GM12878 (cell line): ENCODE results near the gene FBXL15.

Experiments used
- BRCA1 ChIP-seq: IDR thresholded peaks from 2 replicates; pipeline ENCODE4 v1.6.1; 2011; ENCODE audit warnings: low read depth, low read length, improper control_type of control experiment
- CEBPB ChIP-seq, 2 experiments: fragments of 150-350 bp in 1 of 2; IDR thresholded peaks; 2 replicates each; pipeline ENCODE4 v1.6.1; 2012 to 2014; ENCODE audit warnings: low read depth in 2 of 2, low read length in 2 of 2, borderline replicate concordance in 1 of 2, inconsistent platforms in 1 of 2
- CHD2 ChIP-seq: IDR thresholded peaks from 2 replicates; pipeline ENCODE4 v1.6.1; 2011; ENCODE audit warnings: low read depth, low read length, improper control_type of control experiment, borderline replicate concordance
- DPF2 ChIP-seq: fragments of 450-650 bp; IDR thresholded peaks from 2 replicates; pipeline ENCODE4 v1.6.1; 2017; ENCODE audit warnings: mild to moderate bottlenecking
- GABPA ChIP-seq: IDR thresholded peaks from 2 replicates; pipeline ENCODE4 v1.6.1; 2014; ENCODE audit warnings: antibody characterized with exemption, low read depth, mild to moderate bottlenecking, inconsistent platforms
- POLR2AphosphoS5 ChIP-seq: IDR thresholded peaks from 2 replicates; pipeline ENCODE4 v1.6.1; 2011; ENCODE audit warnings: mild to moderate bottlenecking, low read length, inconsistent platforms
- RAD21 ChIP-seq: IDR thresholded peaks from 2 replicates; pipeline ENCODE4 v1.6.1; 2011; ENCODE audit warnings: mild to moderate bottlenecking, low read depth, low read length, moderate library complexity; ENCODE audit not compliant: insufficient read depth
- SIN3A ChIP-seq: IDR thresholded peaks from 2 replicates; pipeline ENCODE4 v1.6.1; 2012; ENCODE audit warnings: low read depth, low read length, improper control_type of control experiment
- SUZ12 ChIP-seq: fragments of 200-600 bp; sonication (generic); IDR thresholded peaks from one replicate; pipeline ENCODE4 v1.6.1; 2018; ENCODE audit warnings: antibody characterized with exemption, mild to moderate bottlenecking; ENCODE audit not compliant: unreplicated experiment
- TF ChIP-seq, protein P1 (sequence below): IDR thresholded peaks from 2 replicates; pipeline ENCODE4 v1.6.1; 2012; ENCODE audit warnings: low read depth, low read length, improper control_type of control experiment
- TF ChIP-seq, protein P2 (sequence below), 3 experiments: IDR thresholded peaks in 2 of 3; conservative IDR thresholded peaks in 1 of 3; 2 replicates each; pipeline ENCODE4 v1.5.1; 2011; ENCODE audit warnings: low read depth in 3 of 3, low read length in 3 of 3, mild to moderate bottlenecking in 3 of 3, control low read depth in 2 of 3, moderate library complexity in 2 of 3, inconsistent platforms in 1 of 3, mixed read lengths in 1 of 3; ENCODE audit not compliant: control insufficient read depth in 2 of 3, insufficient read depth in 1 of 3; ENCODE audit errors: extremely low read depth in 1 of 3

DNA sequence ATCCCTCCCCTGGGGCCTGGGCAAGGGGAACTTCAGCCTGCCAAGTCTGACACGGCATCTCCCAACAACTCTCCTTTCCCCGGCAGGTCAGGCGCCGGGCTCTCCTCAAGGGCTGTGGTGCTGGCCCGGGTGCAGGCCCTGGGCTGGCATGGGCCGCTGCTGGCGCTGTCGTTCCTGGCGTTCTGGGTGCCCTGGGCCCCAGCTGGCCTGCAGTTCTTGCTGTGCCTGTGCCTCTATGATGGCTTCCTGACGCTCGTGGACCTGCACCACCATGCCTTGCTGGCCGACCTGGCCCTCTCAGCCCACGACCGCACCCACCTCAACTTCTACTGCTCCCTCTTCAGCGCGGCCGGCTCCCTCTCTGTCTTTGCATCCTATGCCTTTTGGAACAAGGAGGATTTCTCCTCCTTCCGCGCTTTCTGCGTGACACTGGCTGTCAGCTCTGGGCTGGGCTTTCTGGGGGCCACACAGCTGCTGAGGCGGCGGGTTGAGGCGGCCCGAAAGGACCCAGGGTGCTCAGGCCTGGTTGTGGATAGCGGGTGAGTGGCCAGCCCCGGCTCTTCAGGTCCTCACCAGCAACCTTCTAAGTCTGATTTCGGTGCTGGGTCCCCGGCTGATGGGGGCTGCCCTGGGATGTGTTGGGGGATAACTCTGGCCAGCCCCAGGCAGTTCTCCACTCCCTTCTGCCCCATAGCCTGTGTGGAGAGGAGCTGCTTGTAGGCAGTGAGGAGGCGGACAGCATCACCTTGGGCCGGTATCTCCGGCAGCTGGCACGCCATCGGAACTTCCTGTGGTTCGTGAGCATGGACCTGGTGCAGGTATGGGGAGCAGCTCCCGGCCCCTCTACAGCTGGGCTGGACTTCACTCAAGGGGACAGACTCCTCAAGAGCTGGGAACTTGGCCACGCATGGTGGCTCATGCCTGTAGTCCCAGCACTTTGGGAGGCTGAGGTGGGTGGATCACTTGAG lies 50.2 kb downstream of the FBXL15 start:
- TF ChIP-seq CEBPB (IDR thresholded peaks at IDR 0.05; ENCODE audit: borderline replicate concordance in 1 of 2, low read depth in 2 of 2, low read length in 2 of 2) (no peak), DPF2 (no peak), SIN3A (no peak), GABPA (no peak), POLR2AphosphoS5 (no peak), CHD2 (no peak), BRCA1 (no peak), RAD21 (no peak), SUZ12 (no peak)
- TF ChIP-seq, protein P1, sequence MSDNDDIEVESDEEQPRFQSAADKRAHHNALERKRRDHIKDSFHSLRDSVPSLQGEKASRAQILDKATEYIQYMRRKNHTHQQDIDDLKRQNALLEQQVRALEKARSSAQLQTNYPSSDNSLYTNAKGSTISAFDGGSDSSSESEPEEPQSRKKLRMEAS, result no peak
- TF ChIP-seq, protein P2, sequence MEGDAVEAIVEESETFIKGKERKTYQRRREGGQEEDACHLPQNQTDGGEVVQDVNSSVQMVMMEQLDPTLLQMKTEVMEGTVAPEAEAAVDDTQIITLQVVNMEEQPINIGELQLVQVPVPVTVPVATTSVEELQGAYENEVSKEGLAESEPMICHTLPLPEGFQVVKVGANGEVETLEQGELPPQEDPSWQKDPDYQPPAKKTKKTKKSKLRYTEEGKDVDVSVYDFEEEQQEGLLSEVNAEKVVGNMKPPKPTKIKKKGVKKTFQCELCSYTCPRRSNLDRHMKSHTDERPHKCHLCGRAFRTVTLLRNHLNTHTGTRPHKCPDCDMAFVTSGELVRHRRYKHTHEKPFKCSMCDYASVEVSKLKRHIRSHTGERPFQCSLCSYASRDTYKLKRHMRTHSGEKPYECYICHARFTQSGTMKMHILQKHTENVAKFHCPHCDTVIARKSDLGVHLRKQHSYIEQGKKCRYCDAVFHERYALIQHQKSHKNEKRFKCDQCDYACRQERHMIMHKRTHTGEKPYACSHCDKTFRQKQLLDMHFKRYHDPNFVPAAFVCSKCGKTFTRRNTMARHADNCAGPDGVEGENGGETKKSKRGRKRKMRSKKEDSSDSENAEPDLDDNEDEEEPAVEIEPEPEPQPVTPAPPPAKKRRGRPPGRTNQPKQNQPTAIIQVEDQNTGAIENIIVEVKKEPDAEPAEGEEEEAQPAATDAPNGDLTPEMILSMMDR (IDR thresholded peaks at IDR 0.05 in 2 of 3, conservative IDR thresholded peaks at IDR 0.05 in 1 of 3; ENCODE audit: control insufficient read depth in 2 of 3, extremely low read depth in 1 of 3, insufficient read depth in 1 of 3, low read depth in 3 of 3, low read length in 3 of 3), result no peak
